DMS79 treated with DMSO at 0.1 percent for 48 hours (cell line): ENCODE measurements around the gene C1orf167.

Source experiments
- DNase-seq: peaks from one replicate; lab custom pipeline; 2025; lab: John Stamatoyannopoulos, UW

Gene C1orf167

DNA sequence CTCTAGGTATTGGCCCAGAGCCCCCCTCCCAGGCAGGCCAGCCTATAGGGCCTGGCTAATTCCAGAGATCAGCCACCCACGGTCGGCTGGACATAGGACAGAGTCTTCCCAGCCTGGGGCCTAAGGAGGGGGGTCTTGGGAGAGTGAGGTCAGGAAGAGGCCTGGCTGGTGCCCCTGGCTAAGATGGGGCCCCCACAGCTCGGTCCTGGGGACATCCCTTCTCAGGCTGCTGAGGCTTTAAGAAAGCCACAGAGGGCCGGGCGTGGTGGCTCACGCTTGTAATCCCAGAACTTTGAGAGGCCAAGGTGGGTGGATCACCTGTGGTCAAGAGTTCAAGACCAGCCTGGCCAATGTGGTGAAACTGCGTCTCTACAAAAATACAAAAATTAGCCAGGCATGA, 2.5 kb downstream of the C1orf167 start:
- DNase-seq = no peak

DNA sequence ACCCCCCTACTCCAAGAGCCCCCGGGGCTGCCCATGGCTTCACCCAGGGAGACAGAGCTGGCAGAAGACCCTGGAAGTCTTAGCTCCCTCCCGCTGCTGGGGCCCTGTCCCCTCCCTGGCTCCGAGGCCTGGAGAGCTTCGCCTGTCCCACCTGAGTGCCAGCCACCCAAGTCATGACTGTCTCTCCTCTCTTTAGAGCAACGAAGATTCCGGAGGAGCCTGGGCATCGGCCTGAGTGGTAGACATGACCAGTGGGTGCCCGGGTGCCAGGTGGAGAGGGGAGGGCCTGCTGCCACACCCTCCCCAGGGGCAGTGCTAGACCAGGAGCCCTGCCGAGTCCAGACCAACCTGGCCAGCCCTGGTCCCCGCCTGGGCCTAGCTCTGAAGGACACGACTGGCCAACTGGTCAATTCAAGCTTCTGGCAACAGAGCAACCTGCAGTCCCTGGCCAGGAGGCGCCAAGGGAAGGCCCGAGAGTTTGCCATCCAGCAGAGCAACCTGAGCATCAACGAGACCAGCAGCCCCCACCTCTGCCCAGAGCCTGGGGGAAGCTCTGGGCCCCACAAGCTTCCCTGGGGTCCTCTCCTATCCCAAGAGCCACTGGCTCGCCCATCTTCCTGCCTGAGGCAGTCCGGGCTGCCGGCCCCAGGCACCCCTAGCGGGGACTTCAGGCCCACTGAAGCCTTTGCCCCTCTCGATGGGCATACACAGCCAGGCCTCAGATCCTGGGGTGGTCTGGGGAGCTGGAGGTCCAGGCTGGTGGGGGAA, 3.9 kb downstream of the C1orf167 start:
- no peak for DNase-seq

GRCh38 chr1:11766429-11766776, 4.4 kb downstream of the C1orf167 start:
- no peak for DNase-seq

GRCh38 chr1:11767922-11768704, 6.1 kb downstream of the C1orf167 start:
- DNase-seq = no peak

- DNase-seq = no peak
Measured at GRCh38 chr1:11768821-11769220, 6.8 kb downstream of the C1orf167 start.

GRCh38 chr1:11769274-11769673, 7.3 kb downstream of the C1orf167 start:
- no peak for DNase-seq

GRCh38 chr1:11770011-11770410, 8.0 kb downstream of the C1orf167 start:
- DNase-seq = no peak

- no peak for DNase-seq
Measured at GRCh38 chr1:11771481-11772043, 9.6 kb downstream of the C1orf167 start.

GRCh38 chr1:11772458-11772857, 10.5 kb downstream of the C1orf167 start:
- DNase-seq = no peak

- no peak for DNase-seq
Measured at GRCh38 chr1:11774753-11775152, 12.8 kb downstream of the C1orf167 start.

GRCh38 chr1:11777658-11778322, 15.8 kb downstream of the C1orf167 start:
- no peak for DNase-seq

- no peak for DNase-seq
Measured at GRCh38 chr1:11778336-11778735, 16.3 kb downstream of the C1orf167 start.

DNA sequence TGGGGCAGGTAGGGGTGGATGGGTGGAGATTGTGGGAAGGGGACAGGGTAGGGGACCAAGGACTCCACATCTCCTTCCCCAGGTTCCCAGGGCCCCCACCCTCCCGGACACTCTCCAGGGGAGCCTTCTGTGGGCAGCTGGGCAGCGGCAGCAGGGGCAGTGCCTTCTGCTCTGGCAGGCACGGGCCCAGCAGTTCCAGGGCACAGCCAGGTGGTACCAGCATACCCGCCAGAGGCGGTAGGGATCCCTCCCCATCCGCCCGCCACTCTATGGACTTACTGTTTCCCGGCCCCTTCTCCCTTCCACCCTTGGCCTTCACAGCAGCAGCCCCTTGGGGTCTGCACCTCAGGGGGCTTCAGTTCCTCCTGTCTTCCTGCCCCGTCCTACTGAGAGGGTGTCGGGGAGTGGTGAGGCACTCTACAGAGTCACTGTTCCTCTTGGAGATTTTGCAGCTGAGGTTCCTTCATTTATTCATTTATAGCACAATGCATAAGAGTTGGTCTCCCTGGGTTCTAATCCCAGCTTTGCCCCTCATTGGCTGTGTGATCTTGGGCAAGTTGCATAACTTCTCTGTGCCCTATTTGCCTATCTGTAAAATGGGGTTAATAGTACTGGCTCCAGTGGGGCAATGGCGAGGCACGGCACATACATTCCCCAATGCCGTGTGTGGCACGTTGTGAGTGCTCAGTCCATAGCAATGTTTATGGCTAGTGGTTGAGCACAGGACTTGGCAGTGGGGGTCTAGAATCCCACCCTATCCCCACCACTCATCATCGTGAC, 17.0 kb downstream of the C1orf167 start:
- DNase-seq = no peak

DNA sequence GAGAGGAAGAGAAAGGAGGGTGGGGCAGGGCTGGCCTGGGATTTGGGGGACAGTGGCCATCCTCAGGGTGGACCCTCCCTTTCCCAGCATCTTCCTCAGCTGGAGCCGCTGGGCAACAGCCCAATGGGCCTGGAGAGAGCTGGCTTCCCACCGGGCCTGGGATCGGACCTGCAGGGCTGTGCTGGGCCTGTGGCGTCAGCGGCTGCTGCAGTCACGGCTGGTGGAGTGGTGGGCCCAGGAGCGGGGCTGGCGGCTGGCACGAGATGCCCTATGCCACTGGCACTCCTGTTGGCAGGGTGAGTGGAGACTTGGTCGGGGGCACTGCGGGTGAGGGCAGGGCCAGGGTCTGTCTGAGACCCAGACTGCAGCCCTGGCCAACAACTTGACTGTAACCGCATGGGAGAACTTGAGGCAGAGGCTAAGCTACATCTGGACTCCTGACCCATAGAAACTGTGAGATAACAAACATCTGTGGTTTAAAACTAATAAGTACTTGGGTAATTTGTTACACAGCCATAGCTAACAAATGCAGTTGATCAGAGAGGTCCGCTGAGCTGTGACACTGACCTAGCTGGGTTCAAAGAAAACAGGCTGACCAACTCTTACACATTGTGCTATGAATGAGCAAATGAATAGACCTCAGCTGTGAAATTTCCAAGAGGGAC, 17.9 kb downstream of the C1orf167 start:
- DNase-seq = no peak

GRCh38 chr1:11780380-11781147, 18.6 kb downstream of the C1orf167 start:
- no peak for DNase-seq

GRCh38 chr1:11781297-11781696, 19.3 kb downstream of the C1orf167 start:
- no peak for DNase-seq

DNA sequence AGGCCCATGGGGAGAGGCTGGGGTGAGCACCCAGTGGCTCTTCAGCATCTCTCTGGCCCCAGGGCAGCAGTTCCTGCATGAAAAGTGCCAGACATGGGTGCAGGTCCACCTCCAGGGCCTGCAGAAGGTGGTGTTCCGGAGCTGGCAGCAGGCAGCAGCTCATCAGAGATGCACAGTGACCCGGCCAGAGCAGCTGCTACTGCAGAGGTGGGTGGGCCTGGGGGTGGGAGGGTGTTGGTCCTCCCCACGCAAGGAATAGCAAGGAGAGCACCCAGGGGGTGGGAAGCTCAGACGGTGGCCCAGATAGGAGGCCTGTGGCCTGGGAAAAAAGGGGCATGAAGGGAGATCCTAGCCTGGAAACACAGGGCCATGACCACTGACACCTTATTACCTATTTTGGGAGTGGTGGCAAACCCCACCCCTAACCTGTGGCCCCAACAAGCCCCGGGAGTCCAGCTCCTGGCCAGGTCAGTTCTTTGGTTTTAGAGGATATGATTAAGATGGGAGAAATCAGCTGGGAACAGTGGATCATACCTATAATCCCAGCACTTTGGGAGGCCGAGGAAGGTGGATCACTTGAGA, 20.2 kb downstream of the C1orf167 start:
- no peak for DNase-seq

DNA sequence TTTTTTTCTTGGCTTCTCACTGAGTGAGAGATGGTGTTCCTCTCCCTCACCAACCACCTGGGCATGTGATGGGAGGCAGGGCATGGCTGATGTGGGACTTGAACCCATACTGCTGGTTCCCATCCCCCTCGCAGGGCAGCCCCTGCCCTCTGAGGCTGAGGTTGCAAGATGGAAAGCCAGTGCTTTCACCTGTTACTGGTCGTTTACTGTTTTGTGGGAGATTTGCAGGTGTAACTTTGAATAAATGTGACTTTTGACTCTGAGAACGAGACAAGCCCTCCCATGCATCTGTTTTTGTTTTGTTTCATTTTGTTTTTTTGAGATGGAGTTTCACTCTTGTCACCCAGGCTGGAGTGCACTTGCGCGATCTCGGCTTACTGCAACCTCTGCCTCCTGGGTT, 21.6 kb downstream of the C1orf167 start:
- DNase-seq = no peak

GRCh38 chr1:11784256-11784992, 22.4 kb downstream of the C1orf167 start:
- DNase-seq = no peak
